ENCODE data around the gene NOXO1. TPM values are rescaled to one million over a fixed set of nuclear protein-coding genes. Genes with fewer than 3 reads are reported as not detected.

NOXO1 gene
- total and polyA plus RNA-seq, 9 of the 15 experiments (the other 6 are each of a cell fraction or from before 2014, with no cell fraction given): not detected

DNA sequence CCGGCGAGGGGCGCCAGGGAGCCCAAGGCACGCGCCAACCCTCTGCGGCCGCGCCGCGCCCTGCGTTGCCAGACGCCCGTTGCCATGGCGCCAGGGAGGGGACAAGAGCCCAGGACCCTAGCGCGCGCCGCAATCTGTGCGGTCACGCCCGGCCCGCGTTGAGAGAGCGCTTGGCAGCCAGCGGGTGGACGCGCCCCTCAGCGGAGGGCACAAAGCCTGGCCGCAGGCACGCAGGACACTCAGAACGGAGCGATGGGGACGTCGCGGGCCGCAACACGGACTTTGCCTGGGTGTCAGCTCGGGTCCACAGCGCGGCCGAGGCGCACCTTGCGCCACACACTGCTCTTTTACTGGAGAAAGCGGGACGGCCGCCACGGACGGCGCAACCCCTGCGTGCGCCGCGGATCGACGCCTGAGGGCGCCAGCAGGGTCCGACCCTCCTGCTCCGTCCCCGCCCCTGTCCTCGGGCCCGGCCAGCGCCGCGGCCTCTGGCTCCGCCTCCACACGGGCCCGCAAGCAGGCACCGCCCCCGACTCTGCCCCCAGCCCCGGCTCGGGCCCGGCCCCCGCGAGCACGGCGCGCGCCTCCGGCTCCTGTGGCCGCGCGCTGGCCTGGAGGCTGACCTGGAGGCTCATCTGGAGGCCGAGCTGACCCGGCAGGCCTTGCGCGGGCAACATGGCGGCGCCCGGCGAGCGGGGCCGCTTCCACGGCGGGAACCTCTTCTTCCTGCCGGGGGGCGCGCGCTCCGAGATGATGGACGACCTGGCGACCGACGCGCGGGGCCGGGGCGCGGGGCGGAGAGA lies 2.5 kb upstream of the NOXO1 start, which contains the start of gene GFER (continued):
- TF ChIP-seq RFX5 (IDR thresholded peaks at IDR 0.05; ENCODE audit: low read depth, low read length) (no peak), FOXK1 (CRISPR knock-in tag; IDR thresholded peaks at IDR 0.05; ENCODE audit: borderline replicate concordance) (no peak; the same call in 1 of the 2 replicates), CBX5 (IDR thresholded peaks at IDR 0.05; ENCODE audit: borderline replicate concordance, low read depth) (no peak), ZNF316 (IDR thresholded peaks at IDR 0.05) (no peak), ZNF436 (CRISPR knock-in tag; IDR thresholded peaks at IDR 0.05) (no peak), DMBX1 (CRISPR knock-in tag; IDR thresholded peaks at IDR 0.05; ENCODE audit: borderline replicate concordance) (peak; percentile 84), NFATC3 (IDR thresholded peaks at IDR 0.05) (no peak), ELF1 (tag; IDR thresholded peaks at IDR 0.05) (no peak), ZBTB7A (IDR thresholded peaks at IDR 0.05; ENCODE audit: borderline replicate concordance, control insufficient read depth, low read depth, low read length) (peak; percentile 79; the same call in 1 of the 2 replicates), SREBF1 (IDR thresholded peaks at IDR 0.05; ENCODE audit: borderline replicate concordance, low read depth, low read length) (no peak), KDM5B (IDR thresholded peaks at IDR 0.05; ENCODE audit: insufficient replicate concordance, low read depth, low read length) (peak; percentile 94), ZNF668 (CRISPR knock-in tag; IDR thresholded peaks at IDR 0.05) (peak; percentile 44; the same call in 1 of the 2 replicates), BCOR (IDR thresholded peaks at IDR 0.05) (no peak), CCAR2 (IDR thresholded peaks at IDR 0.05; ENCODE audit: low read depth, low read length) (no peak), SUPT5H (IDR thresholded peaks at IDR 0.05) (peak; percentile 30; the same call in 1 of the 2 replicates), KLF10 (CRISPR knock-in tag; IDR thresholded peaks at IDR 0.05) (no peak)
- TF ChIP-seq, protein P1, sequence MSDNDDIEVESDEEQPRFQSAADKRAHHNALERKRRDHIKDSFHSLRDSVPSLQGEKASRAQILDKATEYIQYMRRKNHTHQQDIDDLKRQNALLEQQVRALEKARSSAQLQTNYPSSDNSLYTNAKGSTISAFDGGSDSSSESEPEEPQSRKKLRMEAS (CRISPR knock-in tag; IDR thresholded peaks at IDR 0.05): peak; percentile 65
- TF ChIP-seq, protein P2, sequence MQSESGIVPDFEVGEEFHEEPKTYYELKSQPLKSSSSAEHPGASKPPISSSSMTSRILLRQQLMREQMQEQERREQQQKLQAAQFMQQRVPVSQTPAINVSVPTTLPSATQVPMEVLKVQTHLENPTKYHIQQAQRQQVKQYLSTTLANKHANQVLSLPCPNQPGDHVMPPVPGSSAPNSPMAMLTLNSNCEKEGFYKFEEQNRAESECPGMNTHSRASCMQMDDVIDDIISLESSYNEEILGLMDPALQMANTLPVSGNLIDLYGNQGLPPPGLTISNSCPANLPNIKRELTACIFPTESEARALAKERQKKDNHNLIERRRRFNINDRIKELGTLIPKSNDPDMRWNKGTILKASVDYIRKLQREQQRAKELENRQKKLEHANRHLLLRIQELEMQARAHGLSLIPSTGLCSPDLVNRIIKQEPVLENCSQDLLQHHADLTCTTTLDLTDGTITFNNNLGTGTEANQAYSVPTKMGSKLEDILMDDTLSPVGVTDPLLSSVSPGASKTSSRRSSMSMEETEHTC (IDR thresholded peaks at IDR 0.05): no peak
- TF ChIP-seq, protein P3, sequence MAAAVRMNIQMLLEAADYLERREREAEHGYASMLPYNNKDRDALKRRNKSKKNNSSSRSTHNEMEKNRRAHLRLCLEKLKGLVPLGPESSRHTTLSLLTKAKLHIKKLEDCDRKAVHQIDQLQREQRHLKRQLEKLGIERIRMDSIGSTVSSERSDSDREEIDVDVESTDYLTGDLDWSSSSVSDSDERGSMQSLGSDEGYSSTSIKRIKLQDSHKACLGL (CRISPR knock-in tag; IDR thresholded peaks at IDR 0.05; ENCODE audit: borderline replicate concordance, poor library complexity, severe bottlenecking): peak; percentile 49
- TF ChIP-seq, protein P4, sequence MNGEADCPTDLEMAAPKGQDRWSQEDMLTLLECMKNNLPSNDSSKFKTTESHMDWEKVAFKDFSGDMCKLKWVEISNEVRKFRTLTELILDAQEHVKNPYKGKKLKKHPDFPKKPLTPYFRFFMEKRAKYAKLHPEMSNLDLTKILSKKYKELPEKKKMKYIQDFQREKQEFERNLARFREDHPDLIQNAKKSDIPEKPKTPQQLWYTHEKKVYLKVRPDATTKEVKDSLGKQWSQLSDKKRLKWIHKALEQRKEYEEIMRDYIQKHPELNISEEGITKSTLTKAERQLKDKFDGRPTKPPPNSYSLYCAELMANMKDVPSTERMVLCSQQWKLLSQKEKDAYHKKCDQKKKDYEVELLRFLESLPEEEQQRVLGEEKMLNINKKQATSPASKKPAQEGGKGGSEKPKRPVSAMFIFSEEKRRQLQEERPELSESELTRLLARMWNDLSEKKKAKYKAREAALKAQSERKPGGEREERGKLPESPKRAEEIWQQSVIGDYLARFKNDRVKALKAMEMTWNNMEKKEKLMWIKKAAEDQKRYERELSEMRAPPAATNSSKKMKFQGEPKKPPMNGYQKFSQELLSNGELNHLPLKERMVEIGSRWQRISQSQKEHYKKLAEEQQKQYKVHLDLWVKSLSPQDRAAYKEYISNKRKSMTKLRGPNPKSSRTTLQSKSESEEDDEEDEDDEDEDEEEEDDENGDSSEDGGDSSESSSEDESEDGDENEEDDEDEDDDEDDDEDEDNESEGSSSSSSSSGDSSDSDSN (IDR thresholded peaks at IDR 0.05; ENCODE audit: borderline replicate concordance in 1 of 2, low read depth in 2 of 2, low read length in 2 of 2): 0 out of 4 replicates have a peak, but pooled peaks of 1 of the 2 experiments have one; percentile 25
- TF ChIP-seq, protein P5, sequence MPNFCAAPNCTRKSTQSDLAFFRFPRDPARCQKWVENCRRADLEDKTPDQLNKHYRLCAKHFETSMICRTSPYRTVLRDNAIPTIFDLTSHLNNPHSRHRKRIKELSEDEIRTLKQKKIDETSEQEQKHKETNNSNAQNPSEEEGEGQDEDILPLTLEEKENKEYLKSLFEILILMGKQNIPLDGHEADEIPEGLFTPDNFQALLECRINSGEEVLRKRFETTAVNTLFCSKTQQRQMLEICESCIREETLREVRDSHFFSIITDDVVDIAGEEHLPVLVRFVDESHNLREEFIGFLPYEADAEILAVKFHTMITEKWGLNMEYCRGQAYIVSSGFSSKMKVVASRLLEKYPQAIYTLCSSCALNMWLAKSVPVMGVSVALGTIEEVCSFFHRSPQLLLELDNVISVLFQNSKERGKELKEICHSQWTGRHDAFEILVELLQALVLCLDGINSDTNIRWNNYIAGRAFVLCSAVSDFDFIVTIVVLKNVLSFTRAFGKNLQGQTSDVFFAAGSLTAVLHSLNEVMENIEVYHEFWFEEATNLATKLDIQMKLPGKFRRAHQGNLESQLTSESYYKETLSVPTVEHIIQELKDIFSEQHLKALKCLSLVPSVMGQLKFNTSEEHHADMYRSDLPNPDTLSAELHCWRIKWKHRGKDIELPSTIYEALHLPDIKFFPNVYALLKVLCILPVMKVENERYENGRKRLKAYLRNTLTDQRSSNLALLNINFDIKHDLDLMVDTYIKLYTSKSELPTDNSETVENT (CRISPR knock-in tag; IDR thresholded peaks at IDR 0.05): peak; percentile 85; the same call in 1 of the 2 replicates

Data from K562 (cell line).